Measurements from ENCODE around the gene ATG7.
"Not testable (repeated sequence)": the region's sequence is repeated elsewhere in the genome, so short reads cannot be mapped to it uniquely, and the experiment has no call there.

ATG7 gene

DNA sequence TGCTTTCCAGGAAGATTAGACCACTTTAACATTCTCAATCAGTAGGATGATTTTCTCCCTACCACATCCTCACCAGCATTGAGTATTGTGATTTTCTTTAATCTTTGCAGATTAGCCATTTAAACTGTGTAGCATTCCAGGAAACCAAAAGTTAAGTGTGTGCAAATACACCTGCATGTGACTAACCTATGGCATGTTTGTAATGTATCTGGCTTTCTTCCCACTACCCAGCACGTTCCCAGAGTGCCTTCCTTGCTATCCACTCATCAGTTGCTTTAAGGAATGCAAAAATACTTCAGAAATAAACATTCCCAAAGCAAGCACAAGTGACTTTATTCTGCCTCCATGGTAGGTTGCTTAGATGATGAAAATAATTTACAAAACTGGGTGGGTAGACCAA lies 74.2 kb downstream of the ATG7 start:
- H3K36me3 ChIP-seq (ENCODE audit: control insufficient read depth in 2 of 2, insufficient read depth in 1 of 2, low read length in 2 of 2): peaks cover 11 to 43% of the 10 kb centered on the region in 2 experiments
- ChIA-PET POLR2A (no interaction called here), CTCF (no interaction called here)
- H3K4me1 ChIP-seq (ENCODE audit: control insufficient read depth, insufficient read depth, low read length): no peaks in the 10 kb centered on the region
- no peak overlapping the region for H3K27ac ChIP-seq (ENCODE audit: extremely low read depth, low read depth, low read length)
- H3K9me3 ChIP-seq (ENCODE audit: control insufficient read depth, insufficient read depth, low read depth, low read length): no peaks in the 10 kb centered on the region
- H3K4me3 ChIP-seq (ENCODE audit: low read depth, low read length): no peak overlapping the region
- TF ChIP-seq HOXD13 (CRISPR knock-in tag; IDR thresholded peaks at IDR 0.05; ENCODE audit: borderline replicate concordance) (no peak), ZEB2 (tag by site-specific recombination; IDR thresholded peaks at IDR 0.05) (no peak), SP7 (tag by site-specific recombination; IDR thresholded peaks at IDR 0.05) (no peak), ZNF132 (tag by site-specific recombination; IDR thresholded peaks at IDR 0.05; ENCODE audit: borderline replicate concordance) (no peak), ZFP3 (tag by site-specific recombination; IDR thresholded peaks at IDR 0.05; ENCODE audit: low read depth) (no peak), MEIS1 (CRISPR knock-in tag; IDR thresholded peaks at IDR 0.05; ENCODE audit: borderline replicate concordance) (no peak), ZFP69B (tag by site-specific recombination; IDR thresholded peaks at IDR 0.05) (no peak)

GRCh38 chr3:11348877-11349276 lies 76.7 kb downstream of the ATG7 start:
- peaks cover 8 to 41% of the 10 kb centered on the region in 2 experiments for H3K36me3 ChIP-seq (ENCODE audit: control insufficient read depth in 2 of 2, insufficient read depth in 1 of 2, low read length in 2 of 2)
- not testable (repeated sequence) for H3K4me1 ChIP-seq (ENCODE audit: control insufficient read depth, insufficient read depth, low read length); H3K27ac ChIP-seq (ENCODE audit: extremely low read depth, low read depth, low read length); H3K4me3 ChIP-seq (ENCODE audit: low read depth, low read length); H3K9me3 ChIP-seq (ENCODE audit: control insufficient read depth, insufficient read depth, low read depth, low read length)
- ChIA-PET POLR2A (interaction anchor here (1.9 kb wide), 1 partner anchor 76 kb away, joined by 6 read pairs; the partner anchor contains the start of gene ATG7), CTCF (interaction anchor here (1.0 to 1.9 kb wide), 2 partner anchors 14 to 112 kb away, joined by 3 to 8 read pairs; no protein-coding TSS in a partner anchor)

- Histone ChIP-seq H3K4me1 (ENCODE audit: control insufficient read depth, insufficient read depth, low read length) (no peaks in the 10 kb centered on the region), H3K9me3 (ENCODE audit: control insufficient read depth, insufficient read depth, low read depth, low read length) (no peaks in the 10 kb centered on the region), H3K27ac (ENCODE audit: extremely low read depth, low read depth, low read length) (no peak overlapping the region), H3K36me3 (ENCODE audit: control insufficient read depth in 2 of 2, insufficient read depth in 1 of 2, low read length in 2 of 2) (peaks cover 6 to 41% of the 10 kb centered on the region in 2 experiments), H3K4me3 (ENCODE audit: low read depth, low read length) (no peak overlapping the region)
- POLR2A ChIA-PET: interaction anchor here (1.9 kb wide), 1 partner anchor 77 kb away, joined by 6 read pairs; the partner anchor contains the start of gene ATG7
- CTCF ChIA-PET: interaction anchor here (1.0 to 1.9 kb wide), 2 partner anchors 14 to 113 kb away, joined by 3 to 8 read pairs; no protein-coding TSS in a partner anchor
- TF ChIP-seq, protein P1, sequence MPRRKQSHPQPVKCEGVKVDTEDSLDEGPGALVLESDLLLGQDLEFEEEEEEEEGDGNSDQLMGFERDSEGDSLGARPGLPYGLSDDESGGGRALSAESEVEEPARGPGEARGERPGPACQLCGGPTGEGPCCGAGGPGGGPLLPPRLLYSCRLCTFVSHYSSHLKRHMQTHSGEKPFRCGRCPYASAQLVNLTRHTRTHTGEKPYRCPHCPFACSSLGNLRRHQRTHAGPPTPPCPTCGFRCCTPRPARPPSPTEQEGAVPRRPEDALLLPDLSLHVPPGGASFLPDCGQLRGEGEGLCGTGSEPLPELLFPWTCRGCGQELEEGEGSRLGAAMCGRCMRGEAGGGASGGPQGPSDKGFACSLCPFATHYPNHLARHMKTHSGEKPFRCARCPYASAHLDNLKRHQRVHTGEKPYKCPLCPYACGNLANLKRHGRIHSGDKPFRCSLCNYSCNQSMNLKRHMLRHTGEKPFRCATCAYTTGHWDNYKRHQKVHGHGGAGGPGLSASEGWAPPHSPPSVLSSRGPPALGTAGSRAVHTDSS (tag by site-specific recombination; IDR thresholded peaks at IDR 0.05): no peak
- TF ChIP-seq ZNF623 (tag by site-specific recombination; IDR thresholded peaks at IDR 0.05) (no peak), ZNF248 (tag by site-specific recombination; IDR thresholded peaks at IDR 0.05) (no peak), ZNF174 (tag by site-specific recombination; IDR thresholded peaks at IDR 0.05) (no peak), MEIS1 (CRISPR knock-in tag; IDR thresholded peaks at IDR 0.05; ENCODE audit: borderline replicate concordance) (no peak), ZNF211 (tag by site-specific recombination; IDR thresholded peaks at IDR 0.05; ENCODE audit: low read depth) (no peak), ZNF37A (tag by site-specific recombination; IDR thresholded peaks at IDR 0.05) (no peak), ZNF654 (tag by site-specific recombination; IDR thresholded peaks at IDR 0.05; ENCODE audit: low read depth) (no peak), ZNF596 (tag by site-specific recombination; IDR thresholded peaks at IDR 0.05) (no peak), ZNF24 (tag by site-specific recombination; IDR thresholded peaks at IDR 0.05) (no peak), ZNF423 (tag by site-specific recombination; IDR thresholded peaks at IDR 0.05) (no peak), ZNF341 (tag by site-specific recombination; IDR thresholded peaks at IDR 0.05; ENCODE audit: low read depth) (no peak), HOXA7 (CRISPR knock-in tag; IDR thresholded peaks at IDR 0.05; ENCODE audit: borderline replicate concordance) (no peak)
- TF ChIP-seq, protein P2, sequence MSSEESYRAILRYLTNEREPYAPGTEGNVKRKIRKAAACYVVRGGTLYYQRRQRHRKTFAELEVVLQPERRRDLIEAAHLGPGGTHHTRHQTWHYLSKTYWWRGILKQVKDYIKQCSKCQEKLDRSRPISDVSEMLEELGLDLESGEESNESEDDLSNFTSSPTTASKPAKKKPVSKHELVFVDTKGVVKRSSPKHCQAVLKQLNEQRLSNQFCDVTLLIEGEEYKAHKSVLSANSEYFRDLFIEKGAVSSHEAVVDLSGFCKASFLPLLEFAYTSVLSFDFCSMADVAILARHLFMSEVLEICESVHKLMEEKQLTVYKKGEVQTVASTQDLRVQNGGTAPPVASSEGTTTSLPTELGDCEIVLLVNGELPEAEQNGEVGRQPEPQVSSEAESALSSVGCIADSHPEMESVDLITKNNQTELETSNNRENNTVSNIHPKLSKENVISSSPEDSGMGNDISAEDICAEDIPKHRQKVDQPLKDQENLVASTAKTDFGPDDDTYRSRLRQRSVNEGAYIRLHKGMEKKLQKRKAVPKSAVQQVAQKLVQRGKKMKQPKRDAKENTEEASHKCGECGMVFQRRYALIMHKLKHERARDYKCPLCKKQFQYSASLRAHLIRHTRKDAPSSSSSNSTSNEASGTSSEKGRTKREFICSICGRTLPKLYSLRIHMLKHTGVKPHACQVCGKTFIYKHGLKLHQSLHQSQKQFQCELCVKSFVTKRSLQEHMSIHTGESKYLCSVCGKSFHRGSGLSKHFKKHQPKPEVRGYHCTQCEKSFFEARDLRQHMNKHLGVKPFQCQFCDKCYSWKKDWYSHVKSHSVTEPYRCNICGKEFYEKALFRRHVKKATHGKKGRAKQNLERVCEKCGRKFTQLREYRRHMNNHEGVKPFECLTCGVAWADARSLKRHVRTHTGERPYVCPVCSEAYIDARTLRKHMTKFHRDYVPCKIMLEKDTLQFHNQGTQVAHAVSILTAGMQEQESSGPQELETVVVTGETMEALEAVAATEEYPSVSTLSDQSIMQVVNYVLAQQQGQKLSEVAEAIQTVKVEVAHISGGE (tag by site-specific recombination; conservative IDR thresholded peaks at IDR 0.05; ENCODE audit: low read depth): no peak
- TF ChIP-seq, protein P3, sequence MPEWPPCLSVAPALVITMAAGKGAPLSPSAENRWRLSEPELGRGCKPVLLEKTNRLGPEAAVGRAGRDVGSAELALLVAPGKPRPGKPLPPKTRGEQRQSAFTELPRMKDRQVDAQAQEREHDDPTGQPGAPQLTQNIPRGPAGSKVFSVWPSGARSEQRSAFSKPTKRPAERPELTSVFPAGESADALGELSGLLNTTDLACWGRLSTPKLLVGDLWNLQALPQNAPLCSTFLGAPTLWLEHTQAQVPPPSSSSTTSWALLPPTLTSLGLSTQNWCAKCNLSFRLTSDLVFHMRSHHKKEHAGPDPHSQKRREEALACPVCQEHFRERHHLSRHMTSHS (tag by site-specific recombination; IDR thresholded peaks at IDR 0.05): no peak
- TF ChIP-seq, protein P4, sequence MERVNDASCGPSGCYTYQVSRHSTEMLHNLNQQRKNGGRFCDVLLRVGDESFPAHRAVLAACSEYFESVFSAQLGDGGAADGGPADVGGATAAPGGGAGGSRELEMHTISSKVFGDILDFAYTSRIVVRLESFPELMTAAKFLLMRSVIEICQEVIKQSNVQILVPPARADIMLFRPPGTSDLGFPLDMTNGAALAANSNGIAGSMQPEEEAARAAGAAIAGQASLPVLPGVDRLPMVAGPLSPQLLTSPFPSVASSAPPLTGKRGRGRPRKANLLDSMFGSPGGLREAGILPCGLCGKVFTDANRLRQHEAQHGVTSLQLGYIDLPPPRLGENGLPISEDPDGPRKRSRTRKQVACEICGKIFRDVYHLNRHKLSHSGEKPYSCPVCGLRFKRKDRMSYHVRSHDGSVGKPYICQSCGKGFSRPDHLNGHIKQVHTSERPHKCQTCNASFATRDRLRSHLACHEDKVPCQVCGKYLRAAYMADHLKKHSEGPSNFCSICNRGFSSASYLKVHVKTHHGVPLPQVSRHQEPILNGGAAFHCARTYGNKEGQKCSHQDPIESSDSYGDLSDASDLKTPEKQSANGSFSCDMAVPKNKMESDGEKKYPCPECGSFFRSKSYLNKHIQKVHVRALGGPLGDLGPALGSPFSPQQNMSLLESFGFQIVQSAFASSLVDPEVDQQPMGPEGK (tag by site-specific recombination; IDR thresholded peaks at IDR 0.05): no peak
These were observed 77.2 kb downstream of the ATG7 start for GRCh38 chr3:11349446-11349845.
